HG03108 (cell line): ENCODE results near the gene DYRK1B.
"Not testable (repeated sequence)": the region's sequence is repeated elsewhere in the genome, so short reads cannot be mapped to it uniquely, and the experiment has no call there.

Experiments
- ATAC-seq: cut with Tn5 transposase; IDR thresholded peaks from one replicate; pipeline ENCODE4 v1.9.1; 2021; ENCODE audit warnings: moderate library complexity; ENCODE audit not compliant: unreplicated experiment

The DYRK1B gene

GRCh38 chr19:39814111-39814510, 19.9 kb downstream of the DYRK1B start:
- not testable (repeated sequence) for ATAC-seq

GRCh38 chr19:39813264-39813993, 20.5 kb downstream of the DYRK1B start:
- ATAC-seq, result no peak

- no peak for ATAC-seq
Observed at GRCh38 chr19:39811064-39811463, 22.9 kb downstream of the DYRK1B start.

- no peak for ATAC-seq
Observed at GRCh38 chr19:39810424-39810823, 23.5 kb downstream of the DYRK1B start.

GRCh38 chr19:39809368-39809767, 24.6 kb downstream of the DYRK1B start:
- ATAC-seq, result no peak

- ATAC-seq, result not testable (repeated sequence)
Observed at GRCh38 chr19:39808688-39809087, 25.3 kb downstream of the DYRK1B start.

GRCh38 chr19:39807846-39808364, 26.1 kb downstream of the DYRK1B start:
- no peak for ATAC-seq

- no peak for ATAC-seq
Observed at GRCh38 chr19:39805104-39805503, 28.9 kb downstream of the DYRK1B start.

- ATAC-seq, result no peak
Observed at GRCh38 chr19:39802958-39803357, 31.0 kb downstream of the DYRK1B start.

GRCh38 chr19:39797083-39797482, 36.9 kb downstream of the DYRK1B start:
- no peak for ATAC-seq

GRCh38 chr19:39796000-39796498, 37.9 kb downstream of the DYRK1B start:
- no peak for ATAC-seq

- no peak for ATAC-seq
Observed at GRCh38 chr19:39795001-39795400, 39.0 kb downstream of the DYRK1B start.

GRCh38 chr19:39792999-39793546, 40.9 kb downstream of the DYRK1B start:
- ATAC-seq, result peak; percentile 70

GRCh38 chr19:39788244-39788643, 45.7 kb downstream of the DYRK1B start:
- no peak for ATAC-seq

GRCh38 chr19:39780894-39781293, 53.1 kb downstream of the DYRK1B start:
- no peak for ATAC-seq

- ATAC-seq, result no peak
Observed at GRCh38 chr19:39778763-39779162, 55.2 kb downstream of the DYRK1B start, which contains the start of gene LEUTX. Gene LEUTX (plus strand): TSS chr19:39778854. CDS start chr19:39778921, 67 bp downstream.
